PC-3 (cell line): ENCODE measurements around the gene SULT4A1.

Source experiments
- EZH2 ChIP-seq: fragments of 300-600 bp; sonication (generic); IDR thresholded peaks from one replicate; pipeline ENCODE4 v1.6.1; 2017; ENCODE audit warnings: antibody characterized with exemption, mild to moderate bottlenecking, low read length; ENCODE audit not compliant: unreplicated experiment
- EZH2phosphoT487 ChIP-seq: fragments of 300-600 bp; sonication (generic); IDR thresholded peaks from 2 replicates; pipeline ENCODE4 v1.6.1; 2018; ENCODE audit warnings: mild to moderate bottlenecking, antibody characterized with exemption, low read length, borderline replicate concordance
- TF ChIP-seq, protein P1 (sequence below): fragments of 300-600 bp; sonication (generic); conservative IDR thresholded peaks from 2 replicates; pipeline ENCODE4 v1.5.1; 2017; ENCODE audit warnings: antibody characterized with exemption, low read depth, mild to moderate bottlenecking, low read length

DNA sequence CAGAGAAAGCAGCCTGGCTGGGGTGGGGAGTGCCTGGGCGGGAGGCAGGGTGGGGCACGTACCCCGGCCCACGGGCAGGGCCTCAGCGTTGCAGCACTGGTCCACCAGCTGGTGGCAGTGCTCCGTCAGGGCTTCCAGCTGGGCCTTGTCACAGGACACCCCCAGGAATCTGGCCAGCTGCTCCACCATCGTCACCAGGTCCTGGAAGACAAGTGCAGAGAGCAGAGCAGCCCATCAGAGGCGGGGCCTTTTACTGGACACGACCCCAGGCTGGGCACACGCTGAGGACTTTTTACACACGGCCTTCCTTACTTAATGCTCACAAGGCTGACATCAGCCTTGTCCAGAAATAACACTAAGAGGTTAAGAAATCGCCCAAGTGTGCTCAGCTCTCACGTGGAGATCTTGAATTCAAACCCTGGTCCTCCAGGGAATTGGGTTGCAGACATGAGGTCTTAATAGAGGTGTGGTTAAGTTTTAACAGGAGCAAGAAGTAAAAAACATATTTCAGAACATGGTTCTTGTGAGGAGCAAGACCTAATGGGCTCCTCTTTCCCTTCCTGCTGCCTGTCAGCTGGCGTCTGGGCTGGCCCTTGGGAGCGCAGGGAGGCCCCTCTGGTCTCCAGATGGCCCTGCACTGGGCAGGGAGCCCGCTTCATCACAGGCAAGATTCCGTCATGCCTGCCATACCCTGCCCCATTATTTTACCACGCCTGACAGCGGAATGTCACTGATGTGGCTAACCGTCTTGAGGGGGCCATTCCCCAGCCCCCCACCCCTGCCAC, 33.1 kb downstream of the SULT4A1 start:
- TF ChIP-seq, protein P1, sequence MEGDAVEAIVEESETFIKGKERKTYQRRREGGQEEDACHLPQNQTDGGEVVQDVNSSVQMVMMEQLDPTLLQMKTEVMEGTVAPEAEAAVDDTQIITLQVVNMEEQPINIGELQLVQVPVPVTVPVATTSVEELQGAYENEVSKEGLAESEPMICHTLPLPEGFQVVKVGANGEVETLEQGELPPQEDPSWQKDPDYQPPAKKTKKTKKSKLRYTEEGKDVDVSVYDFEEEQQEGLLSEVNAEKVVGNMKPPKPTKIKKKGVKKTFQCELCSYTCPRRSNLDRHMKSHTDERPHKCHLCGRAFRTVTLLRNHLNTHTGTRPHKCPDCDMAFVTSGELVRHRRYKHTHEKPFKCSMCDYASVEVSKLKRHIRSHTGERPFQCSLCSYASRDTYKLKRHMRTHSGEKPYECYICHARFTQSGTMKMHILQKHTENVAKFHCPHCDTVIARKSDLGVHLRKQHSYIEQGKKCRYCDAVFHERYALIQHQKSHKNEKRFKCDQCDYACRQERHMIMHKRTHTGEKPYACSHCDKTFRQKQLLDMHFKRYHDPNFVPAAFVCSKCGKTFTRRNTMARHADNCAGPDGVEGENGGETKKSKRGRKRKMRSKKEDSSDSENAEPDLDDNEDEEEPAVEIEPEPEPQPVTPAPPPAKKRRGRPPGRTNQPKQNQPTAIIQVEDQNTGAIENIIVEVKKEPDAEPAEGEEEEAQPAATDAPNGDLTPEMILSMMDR = no peak
- TF ChIP-seq EZH2 (no peak), EZH2phosphoT487 (no peak)
